ENCODE results near the gene SLC13A2.

DNA sequence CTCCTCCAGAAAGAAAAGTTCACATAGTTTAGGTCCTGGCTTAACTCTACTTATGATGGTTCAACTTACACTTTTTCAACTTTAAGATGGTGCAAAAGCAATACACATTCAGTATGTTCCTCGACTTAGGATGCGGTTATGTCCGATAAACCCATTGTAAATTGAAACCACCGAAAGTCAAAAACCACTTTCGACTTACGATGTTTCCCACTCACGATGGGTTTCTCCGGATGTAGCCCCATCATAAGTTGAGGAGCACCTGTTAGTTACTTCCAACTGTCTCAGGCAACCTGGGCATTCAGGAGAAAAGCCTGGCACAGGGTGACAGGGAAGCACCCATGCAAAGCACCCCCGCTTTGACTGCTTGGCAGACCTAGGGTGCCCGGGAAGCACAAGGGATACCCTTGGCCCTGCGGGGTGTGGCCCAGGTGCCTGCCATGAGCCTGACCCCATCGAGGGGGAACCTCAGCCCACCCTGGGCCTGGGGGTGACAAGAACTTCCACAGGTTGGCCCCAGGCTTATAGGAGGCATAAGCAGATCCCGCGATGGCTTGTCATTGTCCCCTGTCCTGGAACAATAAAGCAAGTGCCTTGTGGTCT, 65.0 kb downstream of the SLC13A2 start:
- TF ChIP-seq, protein P1, sequence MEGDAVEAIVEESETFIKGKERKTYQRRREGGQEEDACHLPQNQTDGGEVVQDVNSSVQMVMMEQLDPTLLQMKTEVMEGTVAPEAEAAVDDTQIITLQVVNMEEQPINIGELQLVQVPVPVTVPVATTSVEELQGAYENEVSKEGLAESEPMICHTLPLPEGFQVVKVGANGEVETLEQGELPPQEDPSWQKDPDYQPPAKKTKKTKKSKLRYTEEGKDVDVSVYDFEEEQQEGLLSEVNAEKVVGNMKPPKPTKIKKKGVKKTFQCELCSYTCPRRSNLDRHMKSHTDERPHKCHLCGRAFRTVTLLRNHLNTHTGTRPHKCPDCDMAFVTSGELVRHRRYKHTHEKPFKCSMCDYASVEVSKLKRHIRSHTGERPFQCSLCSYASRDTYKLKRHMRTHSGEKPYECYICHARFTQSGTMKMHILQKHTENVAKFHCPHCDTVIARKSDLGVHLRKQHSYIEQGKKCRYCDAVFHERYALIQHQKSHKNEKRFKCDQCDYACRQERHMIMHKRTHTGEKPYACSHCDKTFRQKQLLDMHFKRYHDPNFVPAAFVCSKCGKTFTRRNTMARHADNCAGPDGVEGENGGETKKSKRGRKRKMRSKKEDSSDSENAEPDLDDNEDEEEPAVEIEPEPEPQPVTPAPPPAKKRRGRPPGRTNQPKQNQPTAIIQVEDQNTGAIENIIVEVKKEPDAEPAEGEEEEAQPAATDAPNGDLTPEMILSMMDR (IDR thresholded peaks at IDR 0.05; ENCODE audit: insufficient read depth, low read depth, low read length) = no peak
- no peak for TF ChIP-seq EZH2 (IDR thresholded peaks at IDR 0.05; ENCODE audit: insufficient read depth, low read length)

Measured in astrocyte (in vitro differentiated cells and primary cell).